HUES6 (cell line): ENCODE measurements around the gene LIG1.

Experiments used
- H3K27ac ChIP-seq: 2 replicates; pipeline ENCODE4 v1.7.0; 2013; ENCODE audit warnings: low read depth, mild to moderate bottlenecking, low read length, inconsistent platforms
- H3K27me3 ChIP-seq: 2 replicates; pipeline ENCODE4 v1.6.1; 2013; ENCODE audit warnings: low read length; ENCODE audit not compliant: control insufficient read depth, insufficient read depth
- H3K36me3 ChIP-seq: 2 replicates; pipeline ENCODE4 v1.6.1; 2013; ENCODE audit warnings: low read length; ENCODE audit not compliant: control insufficient read depth, insufficient read depth
- H3K4me1 ChIP-seq: 2 replicates; pipeline ENCODE4 v1.6.1; 2013; ENCODE audit warnings: low read length; ENCODE audit not compliant: control insufficient read depth, insufficient read depth
- H3K4me3 ChIP-seq: 2 replicates; pipeline ENCODE4 v1.5.1; 2013; ENCODE audit warnings: low read depth, low read length
- H3K9ac ChIP-seq: one replicate; pipeline ENCODE4 v1.6.1; 2013; ENCODE audit warnings: mild to moderate bottlenecking, low read length
- H3K9me3 ChIP-seq: 2 replicates; pipeline ENCODE4 v1.6.1; 2013; ENCODE audit warnings: low read depth, low read length; ENCODE audit not compliant: control insufficient read depth, insufficient read depth

Gene LIG1

GRCh38 chr19:48196321-48196763 is 26.2 kb upstream of the LIG1 start:
- Histone ChIP-seq H3K27ac (no peak overlapping the region), H3K4me1 (no peaks in the 10 kb centered on the region), H3K4me3 (no peak overlapping the region), H3K9ac (no peak overlapping the region), H3K9me3 (no peaks in the 10 kb centered on the region), H3K36me3 (no peaks in the 10 kb centered on the region), H3K27me3 (no peaks in the 10 kb centered on the region)

GRCh38 chr19:48194844-48195830 is 25.0 kb upstream of the LIG1 start:
- no peaks in the 10 kb centered on the region for H3K9me3 ChIP-seq
- no peaks in the 10 kb centered on the region for H3K4me1 ChIP-seq
- H3K27me3 ChIP-seq = no peaks in the 10 kb centered on the region
- no peak overlapping the region for H3K27ac ChIP-seq
- no peaks in the 10 kb centered on the region for H3K36me3 ChIP-seq
- H3K9ac ChIP-seq = no peak overlapping the region
- no peak overlapping the region for H3K4me3 ChIP-seq

DNA sequence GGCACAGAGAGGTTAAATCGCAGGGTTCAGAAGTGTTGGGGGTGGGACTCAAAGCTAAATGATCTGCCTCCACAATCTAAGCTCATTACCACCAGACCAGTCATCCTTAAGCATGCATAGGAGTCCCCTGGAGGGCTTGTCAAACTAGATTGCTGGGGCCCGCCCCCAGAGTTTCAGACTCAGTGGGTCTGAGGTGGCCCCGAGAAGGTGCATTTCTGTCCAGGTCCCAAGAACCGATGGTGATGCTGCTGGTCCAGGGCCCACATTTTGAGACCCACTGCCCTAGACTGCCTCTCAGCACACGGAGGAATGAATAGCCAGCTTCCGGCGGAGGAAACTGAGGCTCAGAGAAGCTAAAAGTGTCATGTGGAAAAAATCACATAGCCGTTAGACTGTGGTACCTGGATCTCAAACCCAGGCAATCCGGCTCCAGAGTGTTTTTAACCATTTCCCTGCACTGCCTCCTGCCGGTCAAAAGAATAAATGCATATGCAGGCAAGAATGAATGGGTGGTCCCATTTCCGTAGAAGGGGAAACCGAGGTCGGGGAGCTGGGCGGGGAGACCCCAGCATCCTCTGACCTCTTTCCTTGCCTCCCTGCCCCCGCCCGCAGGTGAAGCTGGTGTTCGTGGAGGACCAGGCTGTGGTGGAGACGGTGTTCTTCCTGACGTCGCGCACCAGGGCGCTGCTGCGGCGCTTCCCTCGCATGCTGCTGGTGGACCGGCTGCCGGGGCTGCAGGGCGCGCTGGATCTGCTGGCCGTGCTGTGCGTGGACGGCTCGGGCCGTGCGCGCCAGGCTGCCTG is 24.1 kb upstream of the LIG1 start:
- Histone ChIP-seq H3K9ac (no peak overlapping the region), H3K27ac (no peak overlapping the region), H3K4me1 (no peaks in the 10 kb centered on the region), H3K36me3 (no peaks in the 10 kb centered on the region), H3K27me3 (no peaks in the 10 kb centered on the region), H3K4me3 (no peak overlapping the region), H3K9me3 (0 out of 2 replicates have a peak, but pooled peaks cover 2% of the 10 kb centered on the region)

GRCh38 chr19:48192750-48193149 is 22.6 kb upstream of the LIG1 start:
- no peaks in the 10 kb centered on the region; the same call in 1 of the 2 replicates for H3K36me3 ChIP-seq
- no peak overlapping the region for H3K9ac ChIP-seq
- H3K9me3 ChIP-seq = peaks cover 8% of the 10 kb centered on the region; the same call in 1 of the 2 replicates
- H3K27ac ChIP-seq = no peak overlapping the region
- H3K4me1 ChIP-seq = no peaks in the 10 kb centered on the region
- H3K4me3 ChIP-seq = no peak overlapping the region
- H3K27me3 ChIP-seq = no peaks in the 10 kb centered on the region

DNA sequence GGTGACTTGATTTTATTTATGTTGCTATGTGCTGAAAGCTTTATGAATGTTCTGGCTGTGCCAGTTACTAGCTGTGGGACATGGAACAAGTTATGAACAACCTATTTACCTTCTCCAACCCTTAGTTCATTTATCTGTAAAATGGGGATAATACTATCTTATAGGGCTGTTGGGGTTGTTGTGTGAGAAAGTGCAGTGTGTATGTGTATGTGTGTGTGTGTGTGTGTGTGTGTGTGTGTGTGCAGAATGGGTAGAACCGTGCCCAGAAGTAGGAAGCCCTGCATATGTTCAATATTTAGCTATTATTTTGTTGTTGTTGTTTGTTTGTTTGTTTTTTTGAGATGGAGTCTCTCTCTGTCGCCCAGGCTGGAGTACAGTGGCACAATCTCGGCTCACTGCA is 20.7 kb upstream of the LIG1 start:
- Histone ChIP-seq H3K36me3 (no peaks in the 10 kb centered on the region; the same call in 1 of the 2 replicates), H3K4me3 (no peak overlapping the region), H3K27me3 (no peaks in the 10 kb centered on the region), H3K9ac (no peak overlapping the region), H3K9me3 (peaks cover 8% of the 10 kb centered on the region; the same call in 1 of the 2 replicates), H3K27ac (no peak overlapping the region), H3K4me1 (no peaks in the 10 kb centered on the region)

DNA sequence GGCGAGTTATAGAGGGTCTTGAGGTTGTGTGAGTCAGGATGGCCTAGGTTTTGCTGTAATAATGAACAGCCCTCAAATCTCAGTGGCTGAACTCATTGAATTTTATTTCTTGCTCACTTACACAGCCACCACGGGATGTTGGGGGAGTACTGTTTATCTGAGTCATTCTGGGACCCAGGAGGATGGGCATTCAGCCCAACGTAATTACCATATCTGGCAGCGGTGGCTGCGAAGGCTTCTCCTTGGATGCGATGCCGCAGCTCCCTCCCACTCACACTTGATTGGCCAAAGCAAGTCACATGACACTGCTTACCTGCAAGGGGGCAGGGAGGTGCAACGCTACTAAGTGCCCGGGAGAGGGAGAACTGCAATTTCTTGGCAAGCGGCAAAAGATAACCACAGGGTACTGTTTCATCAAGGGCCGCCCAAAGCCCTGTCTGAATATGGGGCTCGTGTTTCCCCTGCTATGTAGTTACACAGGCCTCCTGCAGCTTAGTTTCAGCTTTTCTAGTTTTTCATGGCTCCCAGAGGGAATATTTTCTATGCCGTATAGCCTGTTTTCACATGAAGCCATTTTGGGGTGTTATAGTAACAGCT is 20.2 kb upstream of the LIG1 start:
- H3K4me3 ChIP-seq = no peak overlapping the region
- no peaks in the 10 kb centered on the region for H3K27me3 ChIP-seq
- H3K9ac ChIP-seq = no peak overlapping the region
- peaks cover 8% of the 10 kb centered on the region; the same call in 1 of the 2 replicates for H3K9me3 ChIP-seq
- no peaks in the 10 kb centered on the region; the same call in 1 of the 2 replicates for H3K36me3 ChIP-seq
- H3K27ac ChIP-seq = no peak overlapping the region
- no peaks in the 10 kb centered on the region for H3K4me1 ChIP-seq

DNA sequence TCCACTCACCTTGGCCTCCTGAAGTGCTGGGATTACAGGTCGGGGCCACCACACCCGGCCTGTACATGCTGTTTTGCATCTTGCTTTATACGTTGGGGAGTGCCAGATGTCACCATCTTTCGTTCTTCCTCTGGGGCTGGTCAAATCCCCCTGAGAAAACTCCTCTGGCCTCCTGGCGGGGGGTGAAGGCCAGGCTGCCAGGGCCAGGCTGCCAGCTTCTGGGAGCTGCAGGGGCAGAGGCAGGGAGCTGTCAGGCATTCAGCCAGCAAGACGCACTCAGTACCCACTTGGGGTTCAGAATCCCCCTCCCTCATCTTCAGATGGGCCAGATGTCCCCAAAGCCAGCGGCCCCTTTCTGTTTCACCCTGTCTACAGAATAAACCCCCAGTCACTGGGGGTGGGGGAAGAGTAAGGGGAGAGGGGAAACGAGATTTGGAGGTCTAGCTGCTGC is 16.4 kb upstream of the LIG1 start:
- Histone ChIP-seq H3K9ac (no peak overlapping the region), H3K36me3 (peaks cover 6% of the 10 kb centered on the region), H3K9me3 (peaks cover 14% of the 10 kb centered on the region), H3K27me3 (no peaks in the 10 kb centered on the region), H3K27ac (no peak overlapping the region), H3K4me3 (no peak overlapping the region), H3K4me1 (no peaks in the 10 kb centered on the region)

- no peak overlapping the region for H3K27ac ChIP-seq
- H3K9me3 ChIP-seq = peaks cover 19% of the 10 kb centered on the region
- no peak overlapping the region for H3K9ac ChIP-seq
These were observed 15.9 kb upstream of the LIG1 start for GRCh38 chr19:48186015-48186414.

GRCh38 chr19:48183356-48183755 is 13.2 kb upstream of the LIG1 start:
- peaks cover 21% of the 10 kb centered on the region for H3K36me3 ChIP-seq
- H3K27me3 ChIP-seq = no peaks in the 10 kb centered on the region
- no peak overlapping the region for H3K27ac ChIP-seq
- no peak overlapping the region for H3K9ac ChIP-seq
- no peak overlapping the region for H3K4me3 ChIP-seq
- peaks cover 16% of the 10 kb centered on the region for H3K9me3 ChIP-seq
- H3K4me1 ChIP-seq = no peaks in the 10 kb centered on the region

More at GRCh38 chr19:48186015-48186414, 15.9 kb upstream of the LIG1 start:
- H3K27me3 ChIP-seq = no peaks in the 10 kb centered on the region
- H3K36me3 ChIP-seq = peaks cover 11% of the 10 kb centered on the region
- H3K4me1 ChIP-seq = no peaks in the 10 kb centered on the region
- no peak overlapping the region for H3K4me3 ChIP-seq

DNA sequence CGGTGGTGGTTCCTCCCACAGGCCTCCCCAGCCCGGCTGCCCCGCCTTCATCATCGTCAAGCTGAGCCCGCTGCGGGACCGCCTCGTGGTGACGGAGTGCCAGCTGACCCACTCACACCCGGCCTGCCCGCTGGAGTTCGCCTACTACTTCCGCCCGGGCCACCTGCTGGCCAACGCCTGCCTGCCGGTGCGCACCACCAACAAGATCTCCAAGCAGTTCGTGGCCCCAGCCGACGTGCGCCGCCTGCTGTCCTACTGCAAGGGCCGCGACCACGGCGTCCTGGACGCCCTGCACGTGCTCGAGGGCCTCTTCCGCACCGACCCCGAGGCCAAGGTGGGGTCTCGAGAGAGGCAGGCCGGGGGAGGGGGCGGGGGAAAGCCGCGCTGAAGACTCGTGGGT is 12.3 kb upstream of the LIG1 start:
- H3K4me3 ChIP-seq = no peak overlapping the region
- peaks cover 21% of the 10 kb centered on the region for H3K36me3 ChIP-seq
- H3K9ac ChIP-seq = no peak overlapping the region
- peaks cover 15% of the 10 kb centered on the region for H3K9me3 ChIP-seq
- H3K27ac ChIP-seq = no peak overlapping the region
- no peaks in the 10 kb centered on the region for H3K4me1 ChIP-seq
- no peaks in the 10 kb centered on the region for H3K27me3 ChIP-seq
